RPMI7951 (cell line): ENCODE data around the gene LOXHD1. TPM values are rescaled to one million over a fixed set of nuclear protein-coding genes. Genes with fewer than 3 reads are reported as not detected.

Experiments
- DNase-seq: peaks from one replicate; pipeline ENCODE4 v3.0.0-alpha.2; 2012; ENCODE audit warnings: low read depth
- total RNA-seq: library from RNA; depleted of rRNA; stranded (reverse); fragments of >200 nt; shearing (Covaris generic); gene quantifications from 2 replicates; pipeline ENCODE4 v1.2.3, GENCODE V29; 2014; rRNA removed

LOXHD1 gene, protein sequence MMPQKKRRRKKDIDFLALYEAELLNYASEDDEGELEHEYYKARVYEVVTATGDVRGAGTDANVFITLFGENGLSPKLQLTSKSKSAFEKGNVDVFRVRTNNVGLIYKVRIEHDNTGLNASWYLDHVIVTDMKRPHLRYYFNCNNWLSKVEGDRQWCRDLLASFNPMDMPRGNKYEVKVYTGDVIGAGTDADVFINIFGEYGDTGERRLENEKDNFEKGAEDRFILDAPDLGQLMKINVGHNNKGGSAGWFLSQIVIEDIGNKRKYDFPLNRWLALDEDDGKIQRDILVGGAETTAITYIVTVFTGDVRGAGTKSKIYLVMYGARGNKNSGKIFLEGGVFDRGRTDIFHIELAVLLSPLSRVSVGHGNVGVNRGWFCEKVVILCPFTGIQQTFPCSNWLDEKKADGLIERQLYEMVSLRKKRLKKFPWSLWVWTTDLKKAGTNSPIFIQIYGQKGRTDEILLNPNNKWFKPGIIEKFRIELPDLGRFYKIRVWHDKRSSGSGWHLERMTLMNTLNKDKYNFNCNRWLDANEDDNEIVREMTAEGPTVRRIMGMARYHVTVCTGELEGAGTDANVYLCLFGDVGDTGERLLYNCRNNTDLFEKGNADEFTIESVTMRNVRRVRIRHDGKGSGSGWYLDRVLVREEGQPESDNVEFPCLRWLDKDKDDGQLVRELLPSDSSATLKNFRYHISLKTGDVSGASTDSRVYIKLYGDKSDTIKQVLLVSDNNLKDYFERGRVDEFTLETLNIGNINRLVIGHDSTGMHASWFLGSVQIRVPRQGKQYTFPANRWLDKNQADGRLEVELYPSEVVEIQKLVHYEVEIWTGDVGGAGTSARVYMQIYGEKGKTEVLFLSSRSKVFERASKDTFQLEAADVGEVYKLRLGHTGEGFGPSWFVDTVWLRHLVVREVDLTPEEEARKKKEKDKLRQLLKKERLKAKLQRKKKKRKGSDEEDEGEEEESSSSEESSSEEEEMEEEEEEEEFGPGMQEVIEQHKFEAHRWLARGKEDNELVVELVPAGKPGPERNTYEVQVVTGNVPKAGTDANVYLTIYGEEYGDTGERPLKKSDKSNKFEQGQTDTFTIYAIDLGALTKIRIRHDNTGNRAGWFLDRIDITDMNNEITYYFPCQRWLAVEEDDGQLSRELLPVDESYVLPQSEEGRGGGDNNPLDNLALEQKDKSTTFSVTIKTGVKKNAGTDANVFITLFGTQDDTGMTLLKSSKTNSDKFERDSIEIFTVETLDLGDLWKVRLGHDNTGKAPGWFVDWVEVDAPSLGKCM (N-terminal part only)
- total RNA-seq: not detected in 2 replicates

DNA sequence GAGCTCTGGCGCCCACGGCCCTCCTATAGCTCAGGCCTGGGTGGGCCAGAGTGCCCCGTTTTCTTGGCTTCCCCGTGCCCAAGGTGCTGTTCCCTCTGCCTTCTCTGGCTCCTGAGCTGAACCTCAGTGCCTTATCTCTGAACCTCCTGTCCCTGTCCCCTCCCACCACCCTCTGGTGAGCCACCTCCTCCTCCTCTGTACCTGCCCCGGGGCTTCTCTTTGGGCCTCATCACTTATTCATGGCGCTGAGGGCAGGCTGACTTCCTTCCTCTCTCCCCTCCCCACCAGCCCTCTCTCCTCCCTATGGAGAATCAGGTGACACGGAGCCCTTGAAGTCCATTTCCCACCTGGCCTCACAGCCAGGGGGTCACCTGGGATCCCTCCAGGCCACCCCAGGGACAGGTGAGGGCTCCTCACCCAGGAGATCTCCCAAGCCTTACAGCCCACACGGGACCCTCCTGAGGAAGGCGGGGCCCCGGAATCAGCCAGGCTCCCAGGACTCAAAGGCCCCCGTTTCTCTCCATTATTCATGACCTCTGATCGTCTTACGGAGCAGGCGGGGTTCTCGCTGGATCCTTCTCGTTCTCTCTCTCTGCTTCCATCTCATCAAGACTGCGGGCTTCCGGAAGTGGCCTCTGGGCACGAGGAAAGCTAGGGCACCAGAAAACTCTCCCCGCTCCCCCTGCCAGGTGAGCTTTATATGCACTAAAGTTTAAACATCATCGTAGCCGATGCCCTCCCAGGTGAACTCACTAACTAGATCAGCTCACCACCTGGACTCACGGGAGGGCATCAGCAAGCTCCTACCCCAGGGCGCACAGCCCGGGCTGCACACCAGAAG lies at the start of gene LOXHD1:
Gene LOXHD1, minus strand, starts transcription at position 106 of the 841 bp plus-strand sequence. CDS start 187 bp downstream, outside the sequence.
- no peak for DNase-seq

DNA sequence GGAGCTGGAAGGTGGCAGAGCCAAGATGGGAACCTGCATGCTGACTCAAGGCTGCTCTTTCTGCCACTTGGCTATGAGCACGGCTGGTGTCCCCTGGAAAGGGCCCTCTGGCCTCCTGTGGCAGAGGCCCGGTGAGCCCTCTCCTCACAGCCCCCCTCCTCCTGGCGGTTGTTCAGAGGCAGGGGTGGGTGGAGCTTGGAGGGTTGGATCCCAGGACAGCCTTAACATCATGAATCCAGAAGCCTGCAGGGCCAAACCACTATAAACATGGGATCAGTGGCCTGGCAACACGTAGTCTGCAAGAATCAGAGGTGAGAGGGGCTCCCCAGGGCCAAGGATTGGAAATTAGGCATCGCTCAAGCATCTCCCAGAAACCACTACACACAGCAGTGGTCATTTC lies 48.5 kb upstream of the LOXHD1 start:
- no peak for DNase-seq

DNA sequence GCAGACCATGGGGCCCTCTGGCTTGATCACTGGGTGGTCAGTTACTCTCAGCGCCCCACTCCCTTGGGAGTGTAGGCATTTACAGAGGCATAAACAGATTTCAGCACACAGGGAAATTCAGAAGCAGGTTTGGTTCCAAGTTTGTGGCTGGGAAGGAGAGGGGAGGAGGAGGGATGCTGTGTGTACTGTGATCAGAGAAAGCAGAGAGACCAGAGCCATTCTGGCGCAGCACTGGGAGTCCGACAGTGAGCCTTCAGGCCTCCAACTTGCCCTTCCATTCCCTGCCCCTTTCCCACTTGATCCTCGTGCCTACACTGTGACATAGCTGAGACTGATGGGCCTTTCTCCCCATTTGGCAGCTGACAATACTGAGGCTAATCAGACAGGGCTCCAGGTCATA lies 47.8 kb upstream of the LOXHD1 start:
- no peak for DNase-seq

DNA sequence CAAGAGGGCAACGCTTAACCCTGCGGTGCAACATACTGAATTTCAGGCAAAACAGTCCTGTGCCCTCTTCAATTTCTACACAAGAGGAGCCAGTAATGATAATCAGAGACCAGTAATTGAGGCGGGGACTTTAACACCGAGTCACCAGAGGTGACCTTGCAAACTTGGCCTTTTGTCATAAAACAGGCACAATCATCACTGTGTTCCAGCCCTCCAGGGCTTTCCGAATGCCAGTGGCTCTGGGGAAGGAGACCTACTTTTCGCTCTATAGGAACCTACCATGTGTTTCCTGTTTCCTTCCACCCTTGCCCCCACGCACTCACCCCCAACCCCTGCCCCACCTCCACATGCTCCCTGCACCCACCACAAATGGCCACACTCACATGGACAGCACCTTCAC lies 47.2 kb upstream of the LOXHD1 start:
- no peak for DNase-seq

DNA sequence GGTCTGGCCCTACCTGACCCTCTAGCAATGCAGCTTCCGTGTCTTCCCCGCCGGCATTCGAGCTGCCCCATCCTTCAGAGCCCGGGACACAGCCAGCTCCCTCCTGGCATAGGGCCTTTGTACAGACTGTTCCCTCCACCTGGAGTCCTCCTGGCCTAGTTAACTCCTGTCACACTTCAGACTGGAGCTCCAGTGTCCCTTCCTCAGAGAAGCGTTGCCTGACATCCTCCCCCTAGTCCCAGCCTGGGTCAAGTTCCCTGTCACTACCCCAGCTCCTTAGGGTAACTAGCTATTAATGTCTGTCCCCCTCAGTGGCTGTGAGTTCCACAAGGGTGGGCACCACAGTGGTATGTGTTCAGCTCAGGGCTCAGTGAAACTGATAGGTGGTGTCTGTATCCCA lies 45.5 kb upstream of the LOXHD1 start:
- no peak for DNase-seq

DNA sequence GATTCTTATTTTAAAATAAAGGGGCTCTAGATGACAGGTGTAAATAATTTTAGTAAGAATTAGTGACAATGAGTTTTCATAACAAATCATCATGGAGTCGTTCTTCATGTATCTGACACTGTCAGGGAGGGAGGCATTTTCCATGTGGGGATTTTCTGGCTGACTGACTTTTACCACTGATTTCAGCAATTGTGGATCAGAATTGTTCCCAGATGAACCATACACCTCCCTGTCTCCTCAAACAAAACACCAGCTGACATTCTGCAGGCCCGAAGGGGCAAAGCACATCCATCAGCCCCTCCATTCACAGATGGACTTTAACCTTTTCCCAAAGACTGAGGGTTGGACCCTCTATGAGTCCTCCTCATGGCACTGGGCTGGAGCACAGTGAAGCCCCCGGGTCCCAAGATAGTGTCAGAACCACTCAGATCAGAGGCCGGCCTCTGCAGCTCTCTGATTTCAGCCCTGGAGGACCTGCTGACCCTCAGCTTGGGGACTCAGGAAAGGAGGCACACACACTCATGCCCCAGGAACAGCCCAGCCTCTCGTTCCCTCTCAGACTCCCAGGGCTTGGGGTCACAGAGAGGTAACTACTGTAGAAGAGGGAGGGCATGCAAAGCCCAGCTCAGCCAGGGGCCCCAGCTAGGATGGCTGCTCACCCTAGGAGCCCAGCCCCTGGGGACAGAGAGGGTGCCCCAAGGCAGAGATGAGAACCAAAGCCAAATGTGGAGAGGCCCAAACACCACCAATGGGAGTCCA lies 43.2 kb upstream of the LOXHD1 start:
- DNase-seq: no peak

DNA sequence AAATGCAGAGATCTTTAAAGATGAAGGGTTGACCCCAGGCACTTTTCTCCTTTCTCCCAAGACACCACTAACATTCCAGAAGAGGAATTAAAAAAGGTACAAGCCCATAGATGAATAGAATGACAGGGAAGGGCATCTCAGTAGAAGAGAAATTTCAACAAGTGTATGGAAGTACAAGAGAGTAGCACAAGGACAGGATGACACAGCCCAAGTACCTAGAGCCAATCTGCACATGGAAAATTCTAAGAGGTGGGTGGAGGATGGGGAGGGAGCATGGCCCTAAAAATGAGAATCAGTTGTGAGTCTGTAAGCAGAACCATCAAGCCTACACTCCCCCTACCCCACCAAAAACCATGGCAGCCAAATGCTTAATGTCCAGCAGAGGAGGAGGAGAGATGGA lies 39.7 kb upstream of the LOXHD1 start:
- DNase-seq: no peak

DNA sequence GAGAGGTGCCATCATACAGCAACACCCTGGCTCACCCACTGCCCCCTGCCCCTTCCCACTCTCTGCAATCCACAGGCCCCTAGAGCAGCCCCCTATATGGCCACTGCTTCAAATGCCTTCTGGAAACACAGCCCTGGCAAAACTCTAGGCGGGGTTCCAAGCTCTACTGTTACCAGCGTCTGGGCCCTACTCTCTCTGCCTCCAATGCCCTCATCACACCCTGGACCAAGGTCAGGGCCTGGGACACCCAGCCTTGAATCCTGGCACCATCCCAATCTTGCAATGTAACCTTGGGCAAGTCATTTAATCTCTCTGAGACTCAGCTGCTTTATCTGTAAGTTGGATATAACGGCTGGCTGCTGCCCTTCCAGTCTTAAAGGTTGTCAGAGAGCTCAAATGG lies 39.2 kb upstream of the LOXHD1 start:
- no peak for DNase-seq

DNA sequence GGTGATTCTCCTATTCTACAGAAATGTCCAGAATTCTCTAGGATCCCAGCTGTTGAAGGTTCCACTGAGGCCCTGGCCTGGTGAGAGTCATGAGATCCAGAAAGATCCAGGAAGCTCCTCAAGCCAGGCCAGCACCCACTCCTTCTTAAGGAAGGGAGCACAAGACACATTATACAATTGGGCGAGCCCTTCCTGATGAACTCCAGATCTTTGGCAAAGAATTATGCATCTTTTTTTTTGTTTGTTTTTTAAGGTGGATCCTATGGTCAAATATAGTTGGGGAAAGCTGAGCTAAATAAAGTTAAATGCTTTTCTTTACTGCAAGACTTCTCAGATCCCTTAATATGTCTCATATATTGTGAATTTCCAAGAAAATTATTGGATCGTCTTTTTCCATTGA lies 37.0 kb upstream of the LOXHD1 start:
- no peak for DNase-seq

DNA sequence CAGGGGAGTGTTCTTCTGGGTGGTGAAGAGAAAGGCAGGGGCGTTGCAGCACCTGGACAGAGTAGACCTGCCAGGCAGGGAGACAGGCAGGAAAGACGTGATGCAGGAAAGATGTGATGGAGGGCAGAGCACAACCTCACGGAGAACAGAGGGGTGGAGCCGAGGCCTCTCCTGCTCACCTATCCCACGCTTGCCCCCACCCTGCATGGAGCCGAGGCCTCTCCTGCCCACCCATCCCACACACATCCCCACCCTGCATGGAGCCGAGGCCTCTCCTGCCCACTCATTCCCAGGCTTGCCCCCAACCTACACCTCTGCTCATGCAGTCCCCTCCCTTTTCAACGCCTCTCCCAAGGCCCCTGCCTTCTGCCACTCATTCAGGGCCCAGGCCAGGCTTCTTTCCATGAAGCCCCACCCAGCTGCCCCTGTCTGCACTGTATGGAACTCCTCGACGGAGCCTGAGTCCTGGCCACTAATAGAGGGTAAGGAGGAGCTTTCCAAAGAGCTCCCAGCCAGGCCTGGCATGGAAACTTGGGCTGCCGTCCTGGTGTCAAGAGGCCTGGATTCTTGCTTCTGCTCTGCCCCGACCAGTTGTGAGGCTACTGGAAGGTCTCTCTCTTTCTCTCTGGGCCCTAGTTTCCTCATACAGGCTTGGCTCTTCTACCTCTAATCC lies 32.0 kb upstream of the LOXHD1 start:
- no peak for DNase-seq

DNA sequence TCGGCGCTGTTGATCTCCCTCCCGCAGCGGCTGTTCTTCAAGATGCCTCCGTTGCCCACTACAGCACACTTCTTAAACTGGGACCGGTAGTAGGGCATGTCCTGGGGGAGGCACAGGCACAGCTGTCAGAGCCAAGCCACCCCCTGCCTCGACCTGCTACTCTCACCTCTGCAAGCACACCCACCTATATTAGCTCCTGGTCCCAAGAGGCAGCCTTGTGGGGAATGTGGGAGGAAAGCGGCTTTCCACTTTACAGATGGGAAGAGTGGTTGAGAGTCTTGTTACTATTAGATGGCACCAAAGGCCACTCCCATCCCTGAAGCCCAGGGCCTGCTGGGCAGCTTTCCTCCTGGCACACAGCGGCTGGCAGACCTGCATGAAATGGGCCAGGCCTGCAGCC lies 29.2 kb upstream of the LOXHD1 start:
- no peak for DNase-seq

DNA sequence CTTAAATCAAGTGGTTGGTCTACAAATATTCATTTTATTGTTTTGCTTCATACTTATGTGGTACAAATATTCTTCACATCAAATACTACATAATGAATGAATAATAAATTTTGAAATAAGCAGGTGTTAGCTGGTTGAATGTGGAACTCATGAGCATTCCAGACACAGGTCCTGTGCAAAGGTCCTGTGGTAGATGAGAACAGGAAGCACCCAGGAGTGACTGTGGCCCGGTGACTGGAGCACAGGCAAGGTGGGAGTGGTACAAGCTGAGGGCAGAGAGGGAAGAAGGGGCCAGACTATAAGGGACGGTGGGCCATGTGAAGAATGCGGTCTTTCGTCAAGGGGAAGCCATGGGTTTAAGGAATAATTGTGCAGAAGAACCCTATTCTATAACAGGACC lies 26.2 kb upstream of the LOXHD1 start:
- DNase-seq: no peak

DNA sequence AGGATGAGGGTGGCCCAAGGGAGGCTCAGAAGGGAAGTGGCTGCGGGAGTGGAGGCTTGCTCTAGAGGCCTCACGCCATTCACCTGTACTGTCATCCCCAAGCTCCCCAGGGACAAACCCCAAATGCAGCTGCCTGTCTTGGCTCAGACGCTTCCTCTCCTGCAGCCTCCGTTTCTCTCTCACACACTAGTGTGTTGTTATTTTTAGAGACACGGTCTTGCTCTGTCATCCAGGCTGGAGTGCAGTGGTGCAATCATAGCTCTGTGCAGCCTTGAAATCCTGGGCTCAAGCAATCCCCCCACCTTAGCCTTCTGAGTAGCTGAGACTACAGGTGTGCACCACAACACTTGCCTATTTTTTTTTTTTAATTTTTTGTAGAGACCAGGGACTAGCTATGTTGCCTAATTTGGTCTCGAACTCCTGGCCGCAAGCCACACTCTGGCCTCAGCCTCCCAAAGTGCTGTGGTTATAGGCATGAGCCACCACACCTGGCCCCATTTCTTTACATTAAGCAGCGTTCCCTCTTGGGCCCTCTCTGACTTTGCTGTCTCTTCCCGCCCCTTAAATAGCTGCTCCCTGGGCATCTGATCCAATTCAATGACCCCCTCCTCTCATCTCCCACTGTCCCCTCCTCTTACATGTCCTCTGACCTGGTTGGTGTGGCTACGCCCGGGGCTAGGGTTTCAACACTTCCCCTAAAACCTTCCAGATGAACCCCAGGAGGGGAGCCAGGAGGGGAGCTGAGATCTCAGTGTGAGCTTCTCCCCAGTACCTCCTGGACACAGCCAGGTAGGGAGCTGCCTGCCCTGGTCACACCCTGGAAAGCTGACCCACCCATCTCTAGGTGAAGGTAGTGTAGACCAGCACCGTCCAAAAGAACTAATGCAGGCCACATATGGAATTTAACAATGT lies 24.0 kb upstream of the LOXHD1 start:
- DNase-seq: no peak

DNA sequence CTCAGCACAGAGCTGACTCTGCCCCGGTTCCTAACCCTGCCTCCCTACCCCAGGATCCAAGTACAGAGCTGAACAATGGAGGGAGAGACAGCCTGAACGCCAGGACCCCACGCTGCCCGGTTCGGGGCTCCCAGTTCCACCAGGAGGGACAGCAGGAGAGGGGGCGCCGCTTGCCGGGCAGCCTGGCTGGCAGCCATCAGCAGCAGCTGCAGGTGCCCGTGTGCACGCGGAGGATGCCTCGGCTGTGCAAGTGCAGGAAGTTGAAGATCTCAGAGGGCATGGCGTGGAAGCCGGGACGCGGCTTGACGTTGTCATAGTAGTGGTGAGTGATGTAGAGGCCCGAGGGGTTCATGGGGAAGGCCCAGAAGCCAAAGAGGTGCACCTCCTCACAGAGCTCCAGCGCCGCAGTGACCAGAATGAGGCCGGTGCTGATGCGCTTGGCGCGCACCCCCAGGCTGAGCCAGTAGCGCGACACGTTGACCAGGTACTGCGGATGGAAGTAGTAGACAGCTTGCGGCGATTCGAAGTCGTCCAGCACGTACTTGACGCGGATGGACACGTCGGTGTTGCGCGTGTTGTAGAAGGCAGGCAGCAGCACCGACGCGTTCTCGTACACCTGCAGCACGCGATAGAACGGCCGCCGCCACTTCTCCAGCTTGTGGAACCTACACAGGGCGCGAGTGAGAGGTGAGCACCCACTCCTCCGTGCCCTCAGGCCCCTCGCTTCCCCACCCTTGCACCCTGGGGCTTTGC lies 23.0 kb upstream of the LOXHD1 start:
- DNase-seq: no peak

DNA sequence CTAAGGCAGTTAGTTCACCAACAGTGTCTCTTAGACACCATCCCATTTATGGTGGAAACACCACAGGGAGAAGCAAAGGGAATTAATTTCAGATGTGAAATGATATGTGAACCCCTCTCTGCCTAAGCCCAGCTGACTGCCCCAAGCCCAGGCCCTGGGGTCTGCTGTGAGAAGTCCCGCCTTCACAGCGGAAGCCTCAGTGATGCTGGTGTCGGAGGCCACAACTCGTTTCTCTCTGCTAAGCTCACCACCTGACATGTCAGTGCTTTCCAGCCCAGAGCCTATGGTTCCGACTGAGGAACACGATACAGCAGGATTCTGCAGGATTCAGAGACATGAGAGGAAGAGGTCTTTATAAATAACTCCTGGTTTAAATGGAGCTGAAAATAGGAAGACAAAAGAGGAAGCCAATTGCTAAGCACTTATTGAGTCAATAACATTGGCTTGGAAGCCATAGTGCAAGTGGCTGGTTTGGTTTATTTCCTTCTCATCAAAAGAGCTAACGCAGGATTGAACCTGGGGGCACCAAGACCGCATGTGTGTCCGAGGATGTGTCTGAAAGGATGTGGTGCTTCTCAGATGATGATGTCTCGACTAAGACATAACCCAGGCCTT lies 21.9 kb upstream of the LOXHD1 start:
- no peak for DNase-seq

DNA sequence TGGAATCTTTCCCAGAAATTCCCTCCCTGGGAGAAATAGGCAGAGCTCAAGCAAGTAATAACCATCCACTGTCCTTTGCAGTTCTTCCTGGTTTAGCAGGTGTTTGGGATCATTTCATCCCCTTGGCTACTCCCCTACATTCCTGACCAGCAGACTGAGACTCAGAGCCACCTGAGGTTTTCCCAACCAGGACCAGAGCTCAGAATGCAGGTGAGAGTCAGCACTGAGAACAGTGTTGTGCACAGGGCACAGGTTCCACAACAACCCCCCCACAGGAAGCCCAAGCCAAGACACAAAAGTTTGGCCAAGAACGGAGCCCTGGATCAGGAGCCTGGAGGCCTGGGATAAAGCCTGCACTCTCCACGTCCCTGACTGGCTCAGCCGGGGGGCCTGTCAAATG lies 21.0 kb upstream of the LOXHD1 start:
- DNase-seq: no peak

DNA sequence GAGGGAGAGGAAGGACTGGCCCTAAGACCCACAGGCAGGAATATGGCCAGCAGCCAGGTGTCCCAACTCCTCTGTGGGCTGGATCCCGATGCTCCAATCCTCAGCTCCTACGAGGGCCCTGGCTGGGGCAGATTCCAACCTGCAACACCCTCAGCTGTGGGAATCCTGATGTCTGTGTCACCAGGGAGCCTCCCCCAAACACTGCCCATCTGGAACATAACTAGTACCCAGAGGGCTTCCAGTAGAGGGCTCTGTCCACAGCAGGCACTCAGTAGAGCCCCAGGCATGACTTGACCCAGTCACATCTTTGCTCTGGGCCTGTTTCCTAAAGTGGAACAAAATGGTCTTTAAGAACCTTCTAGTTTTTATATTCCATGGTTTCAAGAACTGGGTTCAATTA lies 20.6 kb upstream of the LOXHD1 start:
- DNase-seq: peak; percentile 89
